ENCODE measurements around the gene STAC3.

- TF ChIP-seq CTCF (IDR thresholded peaks at IDR 0.05; ENCODE audit: low read depth, low read length), result no peak
- no peak for TF ChIP-seq EZH2phosphoT487 (IDR thresholded peaks at IDR 0.05; ENCODE audit: low read depth)
These were observed 20.4 kb downstream of the STAC3 start for GRCh38 chr12:57230381-57231155.
